Breast epithelium (tissue), 4 donors: Measurements from ENCODE around the gene PLOD3. TPM values are rescaled to one million over a fixed set of nuclear protein-coding genes. Genes with fewer than 3 reads are reported as not detected.

ENCODE experiments used
- DNase-seq, 2 donors: peaks; one replicate each; pipeline ENCODE4 v3.0.0-alpha.2; 2019; ENCODE audit warnings: low spot score in 2 of 2
- H3K27ac ChIP-seq, 2 donors: fragments of 200-600 bp; sonication (generic) in 1 of 2; one replicate each; pipeline ENCODE4 v1.5.1; 2016 to 2019; ENCODE audit warnings: mild to moderate bottlenecking in 1 of 2
- H3K27me3 ChIP-seq, 2 donors: fragments of 200-600 bp; sonication (generic) in 1 of 2; one replicate each; pipeline versions ENCODE4 v1.5.1 to v1.6.0; 2017 to 2019; ENCODE audit warnings: control low read depth in 1 of 2, mild to moderate bottlenecking in 1 of 2
- H3K36me3 ChIP-seq: fragments of 200-600 bp; one replicate; pipeline ENCODE4 v1.5.1; 2019
- H3K4me1 ChIP-seq, 2 donors: fragments of 200-600 bp; sonication (generic); one replicate each; pipeline ENCODE4 v1.5.1; 2016 to 2019; ENCODE audit warnings: control low read depth in 1 of 2
- H3K4me3 ChIP-seq, 3 donors: fragments of 200-600 bp; sonication (generic); 1 replicate in 2 of 3; 2 replicates in 1 of 3; pipeline ENCODE4 v1.5.1; 2016 to 2019; ENCODE audit warnings: mild to moderate bottlenecking in 3 of 3, moderate library complexity in 2 of 3
- H3K9me3 ChIP-seq, 2 donors: fragments of 200-600 bp; sonication (generic) in 1 of 2; one replicate each; pipeline ENCODE4 v1.5.1; 2016 to 2019; ENCODE audit warnings: control low read depth in 1 of 2
- POLR2A ChIP-seq: fragments of 450-650 bp; IDR thresholded peaks from one replicate; pipeline ENCODE4 v1.6.1; 2016; ENCODE audit warnings: antibody characterized with exemption, mild to moderate bottlenecking, moderate library complexity
- POLR2AphosphoS5 ChIP-seq, 3 donors: sonication (generic); formaldehyde crosslinking; IDR thresholded peaks; one replicate each; pipeline ENCODE4 v1.6.1; 2017; ENCODE audit warnings: antibody characterized with exemption in 3 of 3
- intact Hi-C: fragments of 100-400 bp; cut with DNase I; formaldehyde crosslinking; loops from one replicate; pipeline ENCODE4 v1.15.1; 2023; ENCODE audit warnings: low total_unique reads
- total RNA-seq, 3 donors: library from RNA; depleted of rRNA; stranded (reverse); fragments of >200 nt; gene quantifications; one replicate each; pipeline ENCODE4 v1.1.0, GENCODE V29; 2016
- TF ChIP-seq, protein P1 (sequence below), 3 donors: fragments of 450-650 bp; IDR thresholded peaks; one replicate each; pipeline ENCODE4 v1.5.1; 2016 to 2017; ENCODE audit warnings: antibody characterized with exemption in 3 of 3, mild to moderate bottlenecking in 3 of 3, moderate library complexity in 3 of 3

Gene PLOD3
- total RNA-seq, 3 donors from 2014 or later: 23.9 to 46.2 (median 43.2) TPM

DNA sequence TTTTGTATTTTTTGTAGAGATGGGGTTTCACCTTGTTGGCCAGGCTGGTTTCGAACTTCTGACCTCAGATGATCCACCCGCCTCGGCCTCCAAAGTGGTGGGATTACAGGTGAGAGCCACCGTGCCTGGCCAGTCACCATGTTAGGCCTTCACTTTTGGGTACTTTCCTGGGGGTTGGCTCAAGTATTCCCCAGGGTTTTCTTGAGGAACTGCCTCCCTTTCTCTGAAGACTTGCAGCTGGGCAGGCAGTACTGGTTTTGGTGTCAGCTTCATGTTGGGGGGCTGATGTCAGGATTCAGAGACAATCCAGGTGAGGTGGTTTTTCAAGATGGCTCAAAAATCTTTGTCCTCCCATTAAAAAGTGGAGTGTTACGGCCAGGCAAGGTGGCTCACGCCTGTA, 8.3 kb upstream of the PLOD3 start:
- DNase-seq: no peak
- no peaks in the 10 kb centered on the region for H3K9me3 ChIP-seq
- TF ChIP-seq, protein P1, sequence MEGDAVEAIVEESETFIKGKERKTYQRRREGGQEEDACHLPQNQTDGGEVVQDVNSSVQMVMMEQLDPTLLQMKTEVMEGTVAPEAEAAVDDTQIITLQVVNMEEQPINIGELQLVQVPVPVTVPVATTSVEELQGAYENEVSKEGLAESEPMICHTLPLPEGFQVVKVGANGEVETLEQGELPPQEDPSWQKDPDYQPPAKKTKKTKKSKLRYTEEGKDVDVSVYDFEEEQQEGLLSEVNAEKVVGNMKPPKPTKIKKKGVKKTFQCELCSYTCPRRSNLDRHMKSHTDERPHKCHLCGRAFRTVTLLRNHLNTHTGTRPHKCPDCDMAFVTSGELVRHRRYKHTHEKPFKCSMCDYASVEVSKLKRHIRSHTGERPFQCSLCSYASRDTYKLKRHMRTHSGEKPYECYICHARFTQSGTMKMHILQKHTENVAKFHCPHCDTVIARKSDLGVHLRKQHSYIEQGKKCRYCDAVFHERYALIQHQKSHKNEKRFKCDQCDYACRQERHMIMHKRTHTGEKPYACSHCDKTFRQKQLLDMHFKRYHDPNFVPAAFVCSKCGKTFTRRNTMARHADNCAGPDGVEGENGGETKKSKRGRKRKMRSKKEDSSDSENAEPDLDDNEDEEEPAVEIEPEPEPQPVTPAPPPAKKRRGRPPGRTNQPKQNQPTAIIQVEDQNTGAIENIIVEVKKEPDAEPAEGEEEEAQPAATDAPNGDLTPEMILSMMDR (IDR thresholded peaks at IDR 0.05): no peak
- TF ChIP-seq POLR2A (no peak), POLR2AphosphoS5 (IDR thresholded peaks at IDR 0.05) (no peak)
- H3K27me3 ChIP-seq: no peaks in the 10 kb centered on the region
- intact Hi-C loops: no loop called here
- H3K27ac ChIP-seq: no peak overlapping the region
- H3K4me1 ChIP-seq: no peaks in the 10 kb centered on the region
- H3K4me3 ChIP-seq: no peak overlapping the region
- H3K36me3 ChIP-seq: no peaks in the 10 kb centered on the region

- no peak for TF ChIP-seq POLR2A
- no peak overlapping the region for H3K27ac ChIP-seq
- H3K4me1 ChIP-seq: peaks cover 0 to 5% of the 10 kb centered on the region in 2 donors
- H3K4me3 ChIP-seq: no peak overlapping the region
- no peaks in the 10 kb centered on the region for H3K9me3 ChIP-seq
- intact Hi-C loops: no loop called here
- no peaks in the 10 kb centered on the region for H3K36me3 ChIP-seq
- no peak for DNase-seq
- H3K27me3 ChIP-seq: no peaks in the 10 kb centered on the region
Measured at GRCh38 chr7:101223528-101223927, 6.1 kb upstream of the PLOD3 start.

GRCh38 chr7:101222275-101222830, 5.0 kb upstream of the PLOD3 start:
- DNase-seq: no peak
- TF ChIP-seq POLR2AphosphoS5 (IDR thresholded peaks at IDR 0.05): no peak
- no peak for TF ChIP-seq POLR2A
- TF ChIP-seq, protein P1 (IDR thresholded peaks at IDR 0.05): no peak
- Histone ChIP-seq H3K27me3 (no peaks in the 10 kb centered on the region), H3K36me3 (no peaks in the 10 kb centered on the region), H3K9me3 (no peaks in the 10 kb centered on the region), H3K4me1 (peaks cover 0 to 6% of the 10 kb centered on the region in 2 donors), H3K4me3 (no peak overlapping the region), H3K27ac (no peak overlapping the region)
- intact Hi-C loops: no loop called here

GRCh38 chr7:101220295-101220694, 2.9 kb upstream of the PLOD3 start:
- Histone ChIP-seq H3K36me3 (no peaks in the 10 kb centered on the region), H3K4me3 (no peak overlapping the region), H3K27me3 (no peaks in the 10 kb centered on the region), H3K27ac (no peak overlapping the region), H3K4me1 (peaks cover 0 to 6% of the 10 kb centered on the region in 2 donors), H3K9me3 (no peaks in the 10 kb centered on the region)
- intact Hi-C loops: no loop called here
- no peak for TF ChIP-seq POLR2AphosphoS5 (IDR thresholded peaks at IDR 0.05)
- TF ChIP-seq, protein P1 (IDR thresholded peaks at IDR 0.05): no peak
- no peak for TF ChIP-seq POLR2A
- no peak for DNase-seq

DNA sequence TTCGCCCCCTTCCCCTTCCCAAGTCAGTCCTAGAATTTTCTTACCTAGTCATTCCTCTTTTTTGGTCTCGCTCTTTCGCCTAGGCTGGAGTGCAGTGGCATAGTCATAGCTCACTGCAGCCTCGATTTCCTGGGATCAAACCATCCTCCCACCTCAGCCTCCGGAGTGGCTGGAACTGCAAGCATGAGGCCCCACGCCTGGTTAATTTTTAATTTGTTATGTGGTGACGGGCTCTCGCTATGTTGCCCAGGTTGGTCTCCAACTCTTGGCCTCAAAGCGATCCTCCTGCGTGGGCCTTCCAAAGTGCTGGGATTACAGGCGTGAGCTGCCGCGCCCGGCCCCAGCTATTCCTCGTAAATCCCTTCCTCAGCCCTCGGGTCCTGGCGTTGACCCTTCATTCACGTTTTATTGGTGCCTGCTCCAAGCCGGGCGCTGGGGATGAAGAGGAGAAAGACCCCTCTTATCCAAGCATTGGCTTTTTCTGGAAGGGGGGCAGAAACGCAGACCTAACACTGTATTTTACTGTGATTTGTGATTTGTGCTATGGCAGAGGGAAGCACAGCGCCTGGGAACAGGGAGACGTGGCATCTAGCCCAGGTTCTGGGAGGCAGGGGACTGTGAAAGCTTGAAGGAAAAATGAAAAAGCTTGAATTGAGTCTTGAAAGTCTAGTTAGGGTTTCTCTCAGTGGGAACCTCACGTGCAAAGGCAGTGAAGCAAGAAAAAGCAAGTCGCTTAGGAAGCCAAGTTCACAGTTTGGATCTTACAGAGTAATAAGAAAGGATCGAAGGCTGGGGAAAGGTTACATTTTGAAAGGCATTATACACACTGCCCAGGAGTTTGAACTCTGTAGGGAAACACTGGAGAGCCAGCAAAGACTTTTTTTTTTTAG, 1.1 kb upstream of the PLOD3 start:
- intact Hi-C loops: no loop called here
- H3K9me3 ChIP-seq: no peaks in the 10 kb centered on the region
- H3K27me3 ChIP-seq: no peaks in the 10 kb centered on the region
- H3K4me3 ChIP-seq: peak overlapping the region; percentile 72 to 90 (median 84)
- H3K4me1 ChIP-seq: peaks cover 0 to 6% of the 10 kb centered on the region in 2 donors
- TF ChIP-seq, protein P1 (IDR thresholded peaks at IDR 0.05): no peak
- no peak for TF ChIP-seq POLR2A
- TF ChIP-seq POLR2AphosphoS5 (IDR thresholded peaks at IDR 0.05): no peak
- no peak for DNase-seq
- H3K27ac ChIP-seq: peak overlapping the region; percentile 89 to 91
- no peaks in the 10 kb centered on the region for H3K36me3 ChIP-seq
